SK-N-MC (cell line): Measurements from ENCODE around the gene AACS.

ENCODE experiments used
- EZH2 ChIP-seq: fragments of 200-600 bp; sonication (generic); IDR thresholded peaks from one replicate; pipeline ENCODE4 v1.6.1; 2017; ENCODE audit warnings: antibody characterized with exemption
- FOXP2 ChIP-seq: optimal IDR thresholded peaks from 2 replicates; pipeline ENCODE3; 2011; ENCODE audit warnings: mild to moderate bottlenecking, moderate library complexity; ENCODE audit not compliant: insufficient read depth; ENCODE audit errors: extremely low read length, control extremely low read depth
- POLR2AphosphoS5 ChIP-seq: IDR thresholded peaks from 2 replicates; pipeline ENCODE4 v1.6.1; 2012; ENCODE audit warnings: mild to moderate bottlenecking, low read depth, low read length, borderline replicate concordance

GRCh38 chr12:125021771-125022170 lies 43.5 kb upstream of the AACS start:
- TF ChIP-seq EZH2 (no peak), POLR2AphosphoS5 (no peak), FOXP2 (no peak)
